Measurements from ENCODE around the gene IL2RA.
A peak's percentile ranks its signal among the peaks of the same experiment; 100 is the strongest.

The IL2RA gene

GRCh38 chr10:6088721-6089333 is 26.7 kb upstream of the IL2RA start, which contains the start of gene RBM17:
RBM17 (plus strand) TSS chr10:6089034; CDS start chr10:6097066, 8,032 bp downstream.
- H3K79me2 ChIP-seq (ENCODE audit: control insufficient read depth, insufficient read depth, low read length, poor library complexity): peaks cover 11% of the 10 kb centered on the region
- H3K79me1 ChIP-seq (ENCODE audit: low read length): peaks cover 5% of the 10 kb centered on the region
- peak within 1 kb of the TSS; percentile 94 for H2AFZ ChIP-seq (ENCODE audit: insufficient read depth, low read length, poor library complexity)
- H3K18ac ChIP-seq (ENCODE audit: low read length): peak within 1 kb of the TSS; percentile 81
- no peaks in the 10 kb centered on the region for H3K9me3 ChIP-seq (ENCODE audit: insufficient read depth, low read depth, low read length)
- H3K14ac ChIP-seq (ENCODE audit: low read length): peak within 1 kb of the TSS; percentile 92
- peak within 1 kb of the TSS; percentile 87 for H4K8ac ChIP-seq (ENCODE audit: low read depth, low read length)
- H3K23ac ChIP-seq (ENCODE audit: low read length): no peak within 1 kb of the TSS
- no peak within 1 kb of the TSS for H2BK12ac ChIP-seq (ENCODE audit: low read length)
- peak within 1 kb of the TSS; percentile 94 for H3K4me2 ChIP-seq (ENCODE audit: low read length)
- WGBS (ENCODE audit: extremely low coverage, insufficient coverage, insufficient read length): no CpG with 5 or more reads among the region's 77 CpGs
- H2AK5ac ChIP-seq (ENCODE audit: low read length): peak within 1 kb of the TSS; percentile 18
- H3K27me3 ChIP-seq (ENCODE audit: insufficient read depth, low read length): no peaks in the 10 kb centered on the region
- peak within 1 kb of the TSS; percentile 90 for H2BK5ac ChIP-seq (ENCODE audit: low read depth, low read length, poor library complexity)
- H2BK120ac ChIP-seq (ENCODE audit: insufficient read depth, low read length, poor library complexity): peak within 1 kb of the TSS; percentile 74
- H3K4me3 ChIP-seq (ENCODE audit: low read depth, low read length): peak within 1 kb of the TSS; percentile 93
- DNase-seq: peak; percentile 92 to 97
- H3K9ac ChIP-seq (ENCODE audit: low read length): peak within 1 kb of the TSS; percentile 98
- peaks cover 0 to 12% of the 10 kb centered on the region in 2 experiments for H3K4me1 ChIP-seq (ENCODE audit: control insufficient read depth in 1 of 2, insufficient read depth in 2 of 2, low read length in 2 of 2)
- H3K36me3 ChIP-seq (ENCODE audit: control insufficient read depth in 1 of 2, insufficient read depth in 2 of 2, low read length in 2 of 2): no peaks in the 10 kb centered on the region
- peak within 1 kb of the TSS; percentile 96 for H3K4ac ChIP-seq (ENCODE audit: low read depth, low read length)
- peak within 1 kb of the TSS; percentile 88 for H4K12ac ChIP-seq (ENCODE audit: low read depth, low read length)
- H3K27ac ChIP-seq (ENCODE audit: low read depth, low read length): peak within 1 kb of the TSS; percentile 83
- peak within 1 kb of the TSS; percentile 85 for H4K91ac ChIP-seq (ENCODE audit: low read depth, low read length)

GRCh38 chr10:6086375-6087233 is 24.4 kb upstream of the IL2RA start:
- Histone ChIP-seq H3K4me3 (ENCODE audit: low read depth, low read length) (no peak overlapping the region), H3K9ac (ENCODE audit: low read length) (no peak overlapping the region), H3K27ac (ENCODE audit: low read depth, low read length) (no peak overlapping the region), H3K4ac (ENCODE audit: low read depth, low read length) (no peak overlapping the region), H4K8ac (ENCODE audit: low read depth, low read length) (peak overlapping the region; percentile 71), H3K14ac (ENCODE audit: low read length) (no peak overlapping the region), H2AFZ (ENCODE audit: insufficient read depth, low read length, poor library complexity) (peak overlapping the region; percentile 8), H3K4me1 (ENCODE audit: control insufficient read depth in 1 of 2, insufficient read depth in 2 of 2, low read length in 2 of 2) (peaks cover 0 to 12% of the 10 kb centered on the region in 2 experiments), H3K79me1 (ENCODE audit: low read length) (peaks cover 5% of the 10 kb centered on the region), H3K27me3 (ENCODE audit: insufficient read depth, low read length) (no peaks in the 10 kb centered on the region), H3K23ac (ENCODE audit: low read length) (no peak overlapping the region), H4K12ac (ENCODE audit: low read depth, low read length) (no peak overlapping the region), H2BK5ac (ENCODE audit: low read depth, low read length, poor library complexity) (no peak overlapping the region), H2BK120ac (ENCODE audit: insufficient read depth, low read length, poor library complexity) (no peak overlapping the region), H2AK5ac (ENCODE audit: low read length) (no peak overlapping the region), H3K36me3 (ENCODE audit: control insufficient read depth in 1 of 2, insufficient read depth in 2 of 2, low read length in 2 of 2) (no peaks in the 10 kb centered on the region), H2BK12ac (ENCODE audit: low read length) (no peak overlapping the region), H3K9me3 (ENCODE audit: insufficient read depth, low read depth, low read length) (no peaks in the 10 kb centered on the region), H4K91ac (ENCODE audit: low read depth, low read length) (no peak overlapping the region), H3K18ac (ENCODE audit: low read length) (no peak overlapping the region), H3K4me2 (ENCODE audit: low read length) (no peak overlapping the region), H3K79me2 (ENCODE audit: control insufficient read depth, insufficient read depth, low read length, poor library complexity) (peaks cover 11% of the 10 kb centered on the region)
- WGBS (ENCODE audit: extremely low coverage, insufficient coverage, insufficient read length): no CpG with 5 or more reads among the region's 19 CpGs
- DNase-seq: peak; percentile 79 to 86

GRCh38 chr10:6083523-6084475 is 21.6 kb upstream of the IL2RA start:
- H2BK5ac ChIP-seq (ENCODE audit: low read depth, low read length, poor library complexity): no peak overlapping the region
- no peaks in the 10 kb centered on the region for H3K36me3 ChIP-seq (ENCODE audit: control insufficient read depth in 1 of 2, insufficient read depth in 2 of 2, low read length in 2 of 2)
- H3K4me2 ChIP-seq (ENCODE audit: low read length): no peak overlapping the region
- H2AFZ ChIP-seq (ENCODE audit: insufficient read depth, low read length, poor library complexity): no peak overlapping the region
- no peak overlapping the region for H3K23ac ChIP-seq (ENCODE audit: low read length)
- no peak overlapping the region for H4K91ac ChIP-seq (ENCODE audit: low read depth, low read length)
- no peak overlapping the region for H3K4me3 ChIP-seq (ENCODE audit: low read depth, low read length)
- WGBS (ENCODE audit: extremely low coverage, insufficient coverage, insufficient read length): no CpG with 5 or more reads among the region's 17 CpGs
- no peak overlapping the region for H3K18ac ChIP-seq (ENCODE audit: low read length)
- H2BK120ac ChIP-seq (ENCODE audit: insufficient read depth, low read length, poor library complexity): no peak overlapping the region
- no peaks in the 10 kb centered on the region for H3K9me3 ChIP-seq (ENCODE audit: insufficient read depth, low read depth, low read length)
- H4K8ac ChIP-seq (ENCODE audit: low read depth, low read length): no peak overlapping the region
- no peak overlapping the region for H4K12ac ChIP-seq (ENCODE audit: low read depth, low read length)
- no peak overlapping the region for H3K4ac ChIP-seq (ENCODE audit: low read depth, low read length)
- H3K27me3 ChIP-seq (ENCODE audit: insufficient read depth, low read length): no peaks in the 10 kb centered on the region
- no peaks in the 10 kb centered on the region for H3K79me2 ChIP-seq (ENCODE audit: control insufficient read depth, insufficient read depth, low read length, poor library complexity)
- no peak overlapping the region for H2AK5ac ChIP-seq (ENCODE audit: low read length)
- no peak for DNase-seq
- H3K14ac ChIP-seq (ENCODE audit: low read length): no peak overlapping the region
- no peak overlapping the region for H2BK12ac ChIP-seq (ENCODE audit: low read length)
- H3K4me1 ChIP-seq (ENCODE audit: control insufficient read depth in 1 of 2, insufficient read depth in 2 of 2, low read length in 2 of 2): no peaks in the 10 kb centered on the region
- H3K9ac ChIP-seq (ENCODE audit: low read length): no peak overlapping the region
- no peaks in the 10 kb centered on the region for H3K79me1 ChIP-seq (ENCODE audit: low read length)
- no peak overlapping the region for H3K27ac ChIP-seq (ENCODE audit: low read depth, low read length)
